ENCODE results near the gene GMCL1.

Gene GMCL1

GRCh38 chr2:69843993-69844392 lies 14.5 kb downstream of the GMCL1 start:
- no peak for TF ChIP-seq CTCF (IDR thresholded peaks at IDR 0.05; ENCODE audit: low read depth, low read length)
- DNase-seq (ENCODE audit: extremely low read depth, low read depth): no peak

GRCh38 chr2:69844560-69844959 lies 15.1 kb downstream of the GMCL1 start:
- DNase-seq (ENCODE audit: extremely low read depth, low read depth): no peak
- no peak for TF ChIP-seq CTCF (IDR thresholded peaks at IDR 0.05; ENCODE audit: low read depth, low read length)

- no peak for TF ChIP-seq CTCF (IDR thresholded peaks at IDR 0.05; ENCODE audit: low read depth, low read length)
- no peak for DNase-seq (ENCODE audit: extremely low read depth, low read depth)
These were observed 17.0 kb downstream of the GMCL1 start for GRCh38 chr2:69846182-69847067.

- no peak for TF ChIP-seq CTCF (IDR thresholded peaks at IDR 0.05; ENCODE audit: low read depth, low read length)
- no peak for DNase-seq (ENCODE audit: extremely low read depth, low read depth)
These were observed 17.8 kb downstream of the GMCL1 start for GRCh38 chr2:69847068-69847828.

GRCh38 chr2:69848186-69848790 lies 18.8 kb downstream of the GMCL1 start:
- no peak for DNase-seq (ENCODE audit: extremely low read depth, low read depth)
- TF ChIP-seq CTCF (IDR thresholded peaks at IDR 0.05; ENCODE audit: low read depth, low read length): no peak

GRCh38 chr2:69858261-69858660 lies 28.8 kb downstream of the GMCL1 start:
- DNase-seq (ENCODE audit: extremely low read depth, low read depth): no peak
- no peak for TF ChIP-seq CTCF (IDR thresholded peaks at IDR 0.05; ENCODE audit: low read depth, low read length)

GRCh38 chr2:69863298-69863697 lies 33.8 kb downstream of the GMCL1 start:
- TF ChIP-seq CTCF (IDR thresholded peaks at IDR 0.05; ENCODE audit: low read depth, low read length): no peak
- DNase-seq (ENCODE audit: extremely low read depth, low read depth): no peak
